Adipose tissue (tissue), 3 donors: ENCODE results near the gene S100A5. TPM values are rescaled to one million over a fixed set of nuclear protein-coding genes. Genes with fewer than 3 reads are reported as not detected.
"Not testable (repeated sequence)": the region's sequence is repeated elsewhere in the genome, so short reads cannot be mapped to it uniquely, and the experiment has no call there.

ENCODE experiments used
- H3K27ac ChIP-seq: one replicate; pipeline ENCODE4 v1.5.1; 2013; ENCODE audit warnings: low read depth, low read length
- WGBS, 3 donors: extraction: QIAGEN DNeasy Blood & Tissue Kit; methylation state at CpG; one replicate each; pipeline ENCODE4 v1.1.7; 2013; 5-methylcytosine and 5-hydroxymethylcytosine counted together
- polyA plus RNA-seq, 3 donors: library from polyadenylated mRNA; stranded (reverse); fragments of 200-250 nt; gene quantifications; one replicate each; pipeline ENCODE4 v1.2.3, GENCODE V29; 2013
- donor health status: healthy with polysubstance abuse.
- donor health status: Bipolar disorder and iron deficiency.
- donor health status: healthy.

Gene S100A5
- polyA plus RNA-seq, 3 donors: 0.90 TPM; not detected in 2

- WGBS, 3 donors: 97 to 98% (median 97%) methylated on average over 30 to 37 of the region's 37 CpGs
- not testable (repeated sequence) for H3K27ac ChIP-seq
These were observed 18.9 kb downstream of the S100A5 start for GRCh38 chr1:153521808-153522207.

- WGBS, 3 donors: 86 to 97% (median 97%) methylated on average over 4 of the region's 4 CpGs
- H3K27ac ChIP-seq: no peak overlapping the region
These were observed 19.8 kb downstream of the S100A5 start for GRCh38 chr1:153520818-153521476.

- not testable (repeated sequence) for H3K27ac ChIP-seq
- 43 to 90% (median 84%) methylated on average over 4 to 5 of the region's 5 CpGs for WGBS, 3 donors
These were observed 20.5 kb downstream of the S100A5 start for GRCh38 chr1:153520137-153520691.

GRCh38 chr1:153519242-153519641 is 21.5 kb downstream of the S100A5 start:
- 74 to 92% (median 89%) methylated on average over 3 of the region's 3 CpGs for WGBS, 3 donors
- H3K27ac ChIP-seq: no peak overlapping the region

GRCh38 chr1:153515504-153516394 is 25.0 kb downstream of the S100A5 start:
- no peak overlapping the region for H3K27ac ChIP-seq
- 37 to 51% (median 44%) methylated on average over 8 of the region's 8 CpGs for WGBS, 3 donors

- WGBS, 3 donors: 90 to 98% (median 95%) methylated on average over 7 of the region's 7 CpGs
- no peak overlapping the region for H3K27ac ChIP-seq
These were observed 27.1 kb downstream of the S100A5 start for GRCh38 chr1:153513666-153514065.

GRCh38 chr1:153513023-153513422 is 27.7 kb downstream of the S100A5 start:
- no peak overlapping the region for H3K27ac ChIP-seq
- 52 to 69% (median 64%) methylated on average over 3 of the region's 3 CpGs for WGBS, 3 donors

GRCh38 chr1:153510984-153511410 is 29.7 kb downstream of the S100A5 start:
- 0 to 2% (median 1%) methylated on average over 7 of the region's 7 CpGs for WGBS, 3 donors
- H3K27ac ChIP-seq: no peak overlapping the region

GRCh38 chr1:153509729-153510354 is 30.9 kb downstream of the S100A5 start:
- no peak overlapping the region for H3K27ac ChIP-seq
- 73 to 86% (median 76%) methylated on average over 4 of the region's 4 CpGs for WGBS, 3 donors

GRCh38 chr1:153509036-153509435 is 31.7 kb downstream of the S100A5 start:
- H3K27ac ChIP-seq: no peak overlapping the region
- 89 to 96% (median 90%) methylated on average over 3 of the region's 3 CpGs for WGBS, 3 donors

- 78 to 86% (median 83%) methylated on average over 11 of the region's 11 CpGs for WGBS, 3 donors
- no peak overlapping the region for H3K27ac ChIP-seq
These were observed 32.7 kb downstream of the S100A5 start for GRCh38 chr1:153507926-153508583.

GRCh38 chr1:153506831-153507413 is 33.8 kb downstream of the S100A5 start:
- 49 to 55% (median 52%) methylated on average over 7 of the region's 7 CpGs for WGBS, 3 donors
- H3K27ac ChIP-seq: peak overlapping the region; percentile 63

GRCh38 chr1:153506386-153506785 is 34.3 kb downstream of the S100A5 start:
- 73 to 83% (median 81%) methylated on average over 5 of the region's 5 CpGs for WGBS, 3 donors
- peak overlapping the region; percentile 73 for H3K27ac ChIP-seq

- WGBS, 3 donors: 89 to 94% (median 92%) methylated on average over 1 of the region's 1 CpG
- no peak overlapping the region for H3K27ac ChIP-seq
These were observed 35.2 kb downstream of the S100A5 start for GRCh38 chr1:153505576-153505975.

- WGBS, 3 donors: 85 to 92% (median 86%) methylated on average over 3 of the region's 3 CpGs
- no peak overlapping the region for H3K27ac ChIP-seq
These were observed 37.0 kb downstream of the S100A5 start for GRCh38 chr1:153503766-153504165.

GRCh38 chr1:153498746-153499145 is 42.0 kb downstream of the S100A5 start:
- WGBS, 3 donors: 6 to 11% (median 8%) methylated on average over 2 of the region's 2 CpGs
- no peak overlapping the region for H3K27ac ChIP-seq

- 55 to 60% (median 56%) methylated on average over 6 of the region's 6 CpGs for WGBS, 3 donors
- no peak overlapping the region for H3K27ac ChIP-seq
These were observed 45.2 kb downstream of the S100A5 start for GRCh38 chr1:153495536-153495935.

GRCh38 chr1:153494976-153495535 is 45.7 kb downstream of the S100A5 start:
- WGBS, 3 donors: 34 to 43% (median 42%) methylated on average over 6 of the region's 6 CpGs
- no peak overlapping the region for H3K27ac ChIP-seq
